Measurements from ENCODE around the gene FAM3C.
A peak's percentile ranks its signal among the peaks of the same experiment; 100 is the strongest.

Gene FAM3C

DNA sequence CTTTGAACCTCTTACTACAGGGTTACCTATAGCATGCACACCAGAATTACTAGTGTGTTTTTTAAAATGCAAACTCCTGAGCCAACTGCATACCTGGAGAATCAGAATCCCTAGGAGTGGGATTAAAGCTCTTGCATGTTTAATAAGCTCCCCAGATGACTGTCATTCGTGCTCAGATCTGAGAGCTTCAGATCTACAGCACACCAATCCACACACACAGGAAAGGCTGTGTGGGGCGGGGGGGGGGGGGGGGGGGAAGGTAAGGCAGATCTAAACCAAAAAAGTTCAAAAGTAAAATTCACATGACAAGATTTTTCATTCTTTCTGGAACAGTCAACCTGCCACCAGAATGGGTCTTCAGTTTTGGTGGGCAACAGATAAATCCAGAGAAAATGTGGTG, 5.5 kb downstream of the FAM3C start:
- H3K27ac Mint-ChIP-seq, result no peak overlapping the region
- H3K9me3 Mint-ChIP-seq, result peaks cover 3% of the 10 kb centered on the region
- H3K36me3 Mint-ChIP-seq (ENCODE audit: low read depth), result peaks cover 23% of the 10 kb centered on the region
- H3K4me3 Mint-ChIP-seq, result no peak overlapping the region
- TF ChIP-seq, protein P1, sequence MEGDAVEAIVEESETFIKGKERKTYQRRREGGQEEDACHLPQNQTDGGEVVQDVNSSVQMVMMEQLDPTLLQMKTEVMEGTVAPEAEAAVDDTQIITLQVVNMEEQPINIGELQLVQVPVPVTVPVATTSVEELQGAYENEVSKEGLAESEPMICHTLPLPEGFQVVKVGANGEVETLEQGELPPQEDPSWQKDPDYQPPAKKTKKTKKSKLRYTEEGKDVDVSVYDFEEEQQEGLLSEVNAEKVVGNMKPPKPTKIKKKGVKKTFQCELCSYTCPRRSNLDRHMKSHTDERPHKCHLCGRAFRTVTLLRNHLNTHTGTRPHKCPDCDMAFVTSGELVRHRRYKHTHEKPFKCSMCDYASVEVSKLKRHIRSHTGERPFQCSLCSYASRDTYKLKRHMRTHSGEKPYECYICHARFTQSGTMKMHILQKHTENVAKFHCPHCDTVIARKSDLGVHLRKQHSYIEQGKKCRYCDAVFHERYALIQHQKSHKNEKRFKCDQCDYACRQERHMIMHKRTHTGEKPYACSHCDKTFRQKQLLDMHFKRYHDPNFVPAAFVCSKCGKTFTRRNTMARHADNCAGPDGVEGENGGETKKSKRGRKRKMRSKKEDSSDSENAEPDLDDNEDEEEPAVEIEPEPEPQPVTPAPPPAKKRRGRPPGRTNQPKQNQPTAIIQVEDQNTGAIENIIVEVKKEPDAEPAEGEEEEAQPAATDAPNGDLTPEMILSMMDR (IDR thresholded peaks at IDR 0.05; ENCODE audit: unreplicated experiment in 3 of 3), result no peak
- peaks cover 59% of the 10 kb centered on the region for H3K4me1 Mint-ChIP-seq
- H3K27me3 Mint-ChIP-seq (ENCODE audit: low read depth), result no peaks in the 10 kb centered on the region

DNA sequence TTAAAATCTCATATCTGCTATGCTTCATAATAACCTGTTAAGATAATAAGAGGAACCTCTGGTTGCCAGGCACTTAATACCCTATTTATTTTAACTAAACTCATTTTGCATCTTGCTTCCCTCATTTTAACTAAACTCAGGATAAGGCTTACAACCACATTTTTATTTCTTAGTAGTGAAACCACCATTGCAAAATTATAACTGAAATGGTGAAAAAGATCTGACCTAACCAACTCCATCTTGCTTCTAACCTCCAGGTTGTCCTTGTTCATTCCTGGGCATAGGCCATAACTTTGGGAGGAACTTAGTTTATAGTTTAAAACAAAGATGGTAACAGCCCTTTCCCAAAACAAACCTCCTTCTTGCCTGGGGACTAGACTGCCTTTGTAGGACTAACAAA, 6.0 kb downstream of the FAM3C start:
- no peaks in the 10 kb centered on the region for H3K27me3 Mint-ChIP-seq (ENCODE audit: low read depth)
- TF ChIP-seq, protein P1 (IDR thresholded peaks at IDR 0.05; ENCODE audit: unreplicated experiment in 3 of 3), result no peak
- H3K4me1 Mint-ChIP-seq, result peaks cover 64% of the 10 kb centered on the region
- no peak overlapping the region for H3K27ac Mint-ChIP-seq
- peaks cover 23% of the 10 kb centered on the region for H3K36me3 Mint-ChIP-seq (ENCODE audit: low read depth)
- no peak overlapping the region for H3K4me3 Mint-ChIP-seq
- peaks cover 3% of the 10 kb centered on the region for H3K9me3 Mint-ChIP-seq

DNA sequence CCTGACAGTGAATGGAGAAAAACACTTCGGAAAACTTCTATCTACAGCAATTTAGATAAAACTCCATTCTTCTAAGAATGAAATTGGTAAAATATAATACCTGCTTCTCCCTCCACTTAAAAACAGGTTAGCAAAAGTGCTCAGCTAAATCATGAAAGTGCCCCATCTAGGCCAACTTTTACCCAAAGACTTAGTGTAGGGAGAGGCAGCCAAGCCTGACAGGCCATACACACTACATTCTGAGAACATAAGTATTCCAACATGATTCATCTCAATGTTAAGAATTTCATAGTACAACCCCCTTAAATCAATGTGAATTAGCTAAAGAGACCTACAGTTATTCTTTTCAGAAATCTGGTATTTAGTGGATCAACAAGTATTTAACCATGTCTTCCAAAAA, 7.2 kb downstream of the FAM3C start:
- Mint-ChIP-seq H3K27ac (no peak overlapping the region), H3K9me3 (peaks cover 3% of the 10 kb centered on the region), H3K27me3 (ENCODE audit: low read depth) (no peaks in the 10 kb centered on the region), H3K4me1 (peaks cover 71% of the 10 kb centered on the region), H3K4me3 (no peak overlapping the region), H3K36me3 (ENCODE audit: low read depth) (peaks cover 18% of the 10 kb centered on the region)
- TF ChIP-seq, protein P1 (IDR thresholded peaks at IDR 0.05; ENCODE audit: unreplicated experiment in 3 of 3), result no peak

DNA sequence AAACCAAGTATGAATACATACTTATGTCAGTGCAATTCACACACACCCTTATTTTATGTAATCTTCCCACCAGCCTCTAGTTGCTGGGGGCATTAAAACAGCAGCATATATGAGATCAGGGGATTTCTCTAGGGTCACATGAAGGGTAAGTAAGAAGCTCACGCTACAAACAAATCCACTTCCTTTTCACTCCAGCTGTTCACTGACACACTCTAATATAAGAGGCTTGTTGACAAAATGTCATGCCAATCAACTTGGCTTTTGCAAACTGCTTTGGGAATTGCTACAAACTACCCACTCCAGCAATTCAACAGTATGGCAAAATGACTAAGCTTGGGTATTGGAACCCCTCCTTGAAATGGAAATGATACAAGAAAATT, 10.3 kb downstream of the FAM3C start:
- Mint-ChIP-seq H3K27ac (peak overlapping the region; percentile 24 to 67 (median 49)), H3K4me1 (peaks cover 79% of the 10 kb centered on the region), H3K27me3 (ENCODE audit: low read depth) (no peaks in the 10 kb centered on the region), H3K4me3 (peak overlapping the region in 1 of 3 experiments; percentile 1), H3K36me3 (ENCODE audit: low read depth) (peaks cover 6% of the 10 kb centered on the region), H3K9me3 (no peaks in the 10 kb centered on the region)
- TF ChIP-seq, protein P1 (IDR thresholded peaks at IDR 0.05; ENCODE audit: unreplicated experiment in 3 of 3), result no peak

DNA sequence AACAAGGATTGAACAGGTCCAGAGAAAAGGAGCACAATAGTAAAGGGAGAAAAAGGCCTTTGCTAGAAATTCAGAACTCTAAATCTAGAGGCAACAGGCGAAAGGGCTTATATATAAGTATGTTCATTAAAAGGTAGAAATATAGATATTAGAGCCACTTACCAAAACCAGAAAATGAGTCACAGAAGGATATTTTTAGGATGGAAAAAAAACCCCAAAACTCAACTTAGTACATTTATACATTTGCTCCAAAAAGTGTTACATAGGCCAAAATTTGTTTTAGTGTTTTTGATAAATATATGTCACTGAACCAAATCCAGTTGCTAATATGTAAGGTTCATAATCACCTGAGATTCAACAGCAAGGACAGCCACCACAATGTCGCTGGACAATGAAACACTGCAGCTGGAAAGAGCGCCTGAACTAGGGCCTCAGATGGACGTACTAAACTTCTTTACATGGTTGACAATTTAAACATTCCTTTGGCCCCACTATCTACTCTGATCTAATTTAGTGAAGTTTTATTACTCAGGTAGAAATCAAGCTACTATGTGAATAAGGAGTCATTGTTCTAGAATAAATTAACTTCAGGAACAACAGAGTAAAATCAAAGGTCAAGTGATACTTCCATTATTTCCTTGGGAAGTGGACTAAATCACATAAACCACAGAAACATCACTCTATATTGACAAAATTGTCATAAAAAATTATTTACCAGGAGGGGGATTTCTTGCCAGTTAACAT, 10.9 kb downstream of the FAM3C start:
- Mint-ChIP-seq H3K36me3 (ENCODE audit: low read depth) (peaks cover 6% of the 10 kb centered on the region), H3K9me3 (no peaks in the 10 kb centered on the region), H3K4me1 (peaks cover 78% of the 10 kb centered on the region), H3K4me3 (no peak overlapping the region), H3K27ac (peak overlapping the region; percentile 24 to 67 (median 49)), H3K27me3 (ENCODE audit: low read depth) (no peaks in the 10 kb centered on the region)
- TF ChIP-seq, protein P1 (IDR thresholded peaks at IDR 0.05; ENCODE audit: unreplicated experiment in 3 of 3), result no peak

DNA sequence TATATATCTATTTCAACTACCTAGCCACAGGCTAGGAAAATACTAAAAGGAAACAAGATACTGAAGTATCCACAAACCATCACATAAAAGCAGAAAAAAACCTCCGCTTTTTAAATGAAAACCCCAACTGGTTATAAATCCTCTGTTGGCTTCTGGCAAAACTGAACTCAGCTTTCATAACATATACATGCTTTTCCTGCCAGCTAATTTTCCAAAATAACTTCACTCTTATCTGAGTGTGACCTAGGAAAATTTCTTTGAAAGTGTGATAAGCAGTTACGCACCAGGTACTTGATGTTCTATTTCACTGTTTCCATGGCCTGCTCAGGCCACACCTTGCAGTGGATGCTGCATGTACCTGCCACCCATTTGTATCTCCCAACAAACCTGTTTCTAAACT, 11.8 kb downstream of the FAM3C start:
- peaks cover 75% of the 10 kb centered on the region for H3K4me1 Mint-ChIP-seq
- H3K27ac Mint-ChIP-seq, result peak overlapping the region in 2 of 3 experiments; percentile 20 to 63
- H3K4me3 Mint-ChIP-seq, result no peak overlapping the region
- no peaks in the 10 kb centered on the region for H3K27me3 Mint-ChIP-seq (ENCODE audit: low read depth)
- TF ChIP-seq, protein P1 (IDR thresholded peaks at IDR 0.05; ENCODE audit: unreplicated experiment in 3 of 3), result no peak
- H3K36me3 Mint-ChIP-seq (ENCODE audit: low read depth), result peaks cover 6% of the 10 kb centered on the region
- no peaks in the 10 kb centered on the region for H3K9me3 Mint-ChIP-seq
